ENCODE data around the gene FES.

DNA sequence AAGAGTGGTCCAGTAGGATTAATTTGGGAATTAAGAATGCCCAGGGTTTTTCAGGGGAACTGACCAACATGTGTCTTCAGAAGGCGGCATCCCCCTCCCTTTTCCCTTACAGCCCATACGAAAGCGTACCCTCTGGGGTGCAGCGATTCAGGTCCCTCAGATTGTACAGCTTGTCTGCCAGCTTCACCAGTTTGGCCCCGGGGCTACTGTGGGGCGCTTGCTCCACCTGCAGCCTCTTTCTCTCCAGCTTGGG is 47.2 kb downstream of the FES start:
- TF ChIP-seq, protein P1, sequence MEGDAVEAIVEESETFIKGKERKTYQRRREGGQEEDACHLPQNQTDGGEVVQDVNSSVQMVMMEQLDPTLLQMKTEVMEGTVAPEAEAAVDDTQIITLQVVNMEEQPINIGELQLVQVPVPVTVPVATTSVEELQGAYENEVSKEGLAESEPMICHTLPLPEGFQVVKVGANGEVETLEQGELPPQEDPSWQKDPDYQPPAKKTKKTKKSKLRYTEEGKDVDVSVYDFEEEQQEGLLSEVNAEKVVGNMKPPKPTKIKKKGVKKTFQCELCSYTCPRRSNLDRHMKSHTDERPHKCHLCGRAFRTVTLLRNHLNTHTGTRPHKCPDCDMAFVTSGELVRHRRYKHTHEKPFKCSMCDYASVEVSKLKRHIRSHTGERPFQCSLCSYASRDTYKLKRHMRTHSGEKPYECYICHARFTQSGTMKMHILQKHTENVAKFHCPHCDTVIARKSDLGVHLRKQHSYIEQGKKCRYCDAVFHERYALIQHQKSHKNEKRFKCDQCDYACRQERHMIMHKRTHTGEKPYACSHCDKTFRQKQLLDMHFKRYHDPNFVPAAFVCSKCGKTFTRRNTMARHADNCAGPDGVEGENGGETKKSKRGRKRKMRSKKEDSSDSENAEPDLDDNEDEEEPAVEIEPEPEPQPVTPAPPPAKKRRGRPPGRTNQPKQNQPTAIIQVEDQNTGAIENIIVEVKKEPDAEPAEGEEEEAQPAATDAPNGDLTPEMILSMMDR (IDR thresholded peaks at IDR 0.05), result no peak
- no peak for TF ChIP-seq POLR2A (IDR thresholded peaks at IDR 0.05)
